Measurements from ENCODE around the gene FAM184A.
"Not testable (repeated sequence)": the region's sequence is repeated elsewhere in the genome, so short reads cannot be mapped to it uniquely, and the experiment has no call there.

- not testable (repeated sequence) for TF ChIP-seq POLR2AphosphoS5 (IDR thresholded peaks at IDR 0.05; ENCODE audit: low read depth, low read length); SIN3A (IDR thresholded peaks at IDR 0.05; ENCODE audit: borderline replicate concordance, insufficient read depth, low read depth, low read length)
Observed at GRCh38 chr6:119097815-119098361, 19.4 kb upstream of the FAM184A start.
